H1 (cell line): Measurements from ENCODE around the gene DNAJC16. TPM values are rescaled to one million over a fixed set of nuclear protein-coding genes. Genes with fewer than 3 reads are reported as not detected.

Experiments
- polyA plus RNA-seq, 7 experiments: library from polyadenylated mRNA; depleted of rRNA in 3 of 7; stranded (reverse) in 5 of 7; unstranded in 2 of 7; fragments of >200 nt in 5 of 7; fragments of 200-250 nt in 2 of 7; gene quantifications; 1 replicate in 5 of 7; 2 replicates in 1 of 7; 4 replicates in 1 of 7; pipeline versions ENCODE4 v1.2.1 to v1.2.3, GENCODE V29; 2011 to 2013; ENCODE audit warnings: missing spikeins in 2 of 7, mixed read lengths in 2 of 7
- total RNA-seq: library from RNA; stranded (reverse); fragmentation: NEBNext Ultra II Directional; extraction: Animal tissue kit (Norgen Biotek cat#: 25700); gene quantifications from 2 replicates; pipeline ENCODE4 v1.2.1, GENCODE V29; 2021
- TF ChIP-seq, protein P1 (sequence below): fragments of 300-600 bp; sonication (generic); IDR thresholded peaks from 2 replicates; pipeline ENCODE4 v1.7.1; 2012; ENCODE audit warnings: low read length, moderate library complexity, mild to moderate bottlenecking, inconsistent platforms; ENCODE audit not compliant: insufficient replicate concordance
- TF ChIP-seq, protein P2 (sequence below): IDR thresholded peaks from 2 replicates; pipeline ENCODE4 v1.6.1; 2011; ENCODE audit warnings: low read length, improper control_type of control experiment

Gene DNAJC16
- total and polyA plus RNA-seq, 2 of the 8 experiments (the other 6 are each of a cell fraction or from before 2014, with no cell fraction given): 7.9 to 23.3 TPM

DNA sequence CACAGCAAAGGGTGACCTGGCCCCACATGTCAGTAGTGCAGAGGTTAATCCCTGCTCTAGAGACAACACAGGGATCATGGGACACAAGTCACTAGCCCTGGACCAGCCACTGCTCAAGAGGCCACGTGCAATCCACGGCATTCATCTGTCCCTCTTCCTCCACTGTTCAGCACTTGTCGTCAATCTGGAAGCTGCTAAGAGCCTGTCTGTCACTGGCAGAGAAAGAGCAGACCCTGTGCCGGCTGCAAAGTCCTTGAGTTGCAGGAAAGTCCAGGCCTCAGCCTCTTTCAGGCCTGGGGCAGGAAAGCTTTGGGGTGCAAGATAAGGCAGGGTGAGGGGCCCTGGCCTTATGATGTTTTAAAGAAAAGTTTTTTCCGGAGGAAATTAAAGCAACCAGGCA, 34.1 kb upstream of the DNAJC16 start (continued):
- TF ChIP-seq, protein P1, sequence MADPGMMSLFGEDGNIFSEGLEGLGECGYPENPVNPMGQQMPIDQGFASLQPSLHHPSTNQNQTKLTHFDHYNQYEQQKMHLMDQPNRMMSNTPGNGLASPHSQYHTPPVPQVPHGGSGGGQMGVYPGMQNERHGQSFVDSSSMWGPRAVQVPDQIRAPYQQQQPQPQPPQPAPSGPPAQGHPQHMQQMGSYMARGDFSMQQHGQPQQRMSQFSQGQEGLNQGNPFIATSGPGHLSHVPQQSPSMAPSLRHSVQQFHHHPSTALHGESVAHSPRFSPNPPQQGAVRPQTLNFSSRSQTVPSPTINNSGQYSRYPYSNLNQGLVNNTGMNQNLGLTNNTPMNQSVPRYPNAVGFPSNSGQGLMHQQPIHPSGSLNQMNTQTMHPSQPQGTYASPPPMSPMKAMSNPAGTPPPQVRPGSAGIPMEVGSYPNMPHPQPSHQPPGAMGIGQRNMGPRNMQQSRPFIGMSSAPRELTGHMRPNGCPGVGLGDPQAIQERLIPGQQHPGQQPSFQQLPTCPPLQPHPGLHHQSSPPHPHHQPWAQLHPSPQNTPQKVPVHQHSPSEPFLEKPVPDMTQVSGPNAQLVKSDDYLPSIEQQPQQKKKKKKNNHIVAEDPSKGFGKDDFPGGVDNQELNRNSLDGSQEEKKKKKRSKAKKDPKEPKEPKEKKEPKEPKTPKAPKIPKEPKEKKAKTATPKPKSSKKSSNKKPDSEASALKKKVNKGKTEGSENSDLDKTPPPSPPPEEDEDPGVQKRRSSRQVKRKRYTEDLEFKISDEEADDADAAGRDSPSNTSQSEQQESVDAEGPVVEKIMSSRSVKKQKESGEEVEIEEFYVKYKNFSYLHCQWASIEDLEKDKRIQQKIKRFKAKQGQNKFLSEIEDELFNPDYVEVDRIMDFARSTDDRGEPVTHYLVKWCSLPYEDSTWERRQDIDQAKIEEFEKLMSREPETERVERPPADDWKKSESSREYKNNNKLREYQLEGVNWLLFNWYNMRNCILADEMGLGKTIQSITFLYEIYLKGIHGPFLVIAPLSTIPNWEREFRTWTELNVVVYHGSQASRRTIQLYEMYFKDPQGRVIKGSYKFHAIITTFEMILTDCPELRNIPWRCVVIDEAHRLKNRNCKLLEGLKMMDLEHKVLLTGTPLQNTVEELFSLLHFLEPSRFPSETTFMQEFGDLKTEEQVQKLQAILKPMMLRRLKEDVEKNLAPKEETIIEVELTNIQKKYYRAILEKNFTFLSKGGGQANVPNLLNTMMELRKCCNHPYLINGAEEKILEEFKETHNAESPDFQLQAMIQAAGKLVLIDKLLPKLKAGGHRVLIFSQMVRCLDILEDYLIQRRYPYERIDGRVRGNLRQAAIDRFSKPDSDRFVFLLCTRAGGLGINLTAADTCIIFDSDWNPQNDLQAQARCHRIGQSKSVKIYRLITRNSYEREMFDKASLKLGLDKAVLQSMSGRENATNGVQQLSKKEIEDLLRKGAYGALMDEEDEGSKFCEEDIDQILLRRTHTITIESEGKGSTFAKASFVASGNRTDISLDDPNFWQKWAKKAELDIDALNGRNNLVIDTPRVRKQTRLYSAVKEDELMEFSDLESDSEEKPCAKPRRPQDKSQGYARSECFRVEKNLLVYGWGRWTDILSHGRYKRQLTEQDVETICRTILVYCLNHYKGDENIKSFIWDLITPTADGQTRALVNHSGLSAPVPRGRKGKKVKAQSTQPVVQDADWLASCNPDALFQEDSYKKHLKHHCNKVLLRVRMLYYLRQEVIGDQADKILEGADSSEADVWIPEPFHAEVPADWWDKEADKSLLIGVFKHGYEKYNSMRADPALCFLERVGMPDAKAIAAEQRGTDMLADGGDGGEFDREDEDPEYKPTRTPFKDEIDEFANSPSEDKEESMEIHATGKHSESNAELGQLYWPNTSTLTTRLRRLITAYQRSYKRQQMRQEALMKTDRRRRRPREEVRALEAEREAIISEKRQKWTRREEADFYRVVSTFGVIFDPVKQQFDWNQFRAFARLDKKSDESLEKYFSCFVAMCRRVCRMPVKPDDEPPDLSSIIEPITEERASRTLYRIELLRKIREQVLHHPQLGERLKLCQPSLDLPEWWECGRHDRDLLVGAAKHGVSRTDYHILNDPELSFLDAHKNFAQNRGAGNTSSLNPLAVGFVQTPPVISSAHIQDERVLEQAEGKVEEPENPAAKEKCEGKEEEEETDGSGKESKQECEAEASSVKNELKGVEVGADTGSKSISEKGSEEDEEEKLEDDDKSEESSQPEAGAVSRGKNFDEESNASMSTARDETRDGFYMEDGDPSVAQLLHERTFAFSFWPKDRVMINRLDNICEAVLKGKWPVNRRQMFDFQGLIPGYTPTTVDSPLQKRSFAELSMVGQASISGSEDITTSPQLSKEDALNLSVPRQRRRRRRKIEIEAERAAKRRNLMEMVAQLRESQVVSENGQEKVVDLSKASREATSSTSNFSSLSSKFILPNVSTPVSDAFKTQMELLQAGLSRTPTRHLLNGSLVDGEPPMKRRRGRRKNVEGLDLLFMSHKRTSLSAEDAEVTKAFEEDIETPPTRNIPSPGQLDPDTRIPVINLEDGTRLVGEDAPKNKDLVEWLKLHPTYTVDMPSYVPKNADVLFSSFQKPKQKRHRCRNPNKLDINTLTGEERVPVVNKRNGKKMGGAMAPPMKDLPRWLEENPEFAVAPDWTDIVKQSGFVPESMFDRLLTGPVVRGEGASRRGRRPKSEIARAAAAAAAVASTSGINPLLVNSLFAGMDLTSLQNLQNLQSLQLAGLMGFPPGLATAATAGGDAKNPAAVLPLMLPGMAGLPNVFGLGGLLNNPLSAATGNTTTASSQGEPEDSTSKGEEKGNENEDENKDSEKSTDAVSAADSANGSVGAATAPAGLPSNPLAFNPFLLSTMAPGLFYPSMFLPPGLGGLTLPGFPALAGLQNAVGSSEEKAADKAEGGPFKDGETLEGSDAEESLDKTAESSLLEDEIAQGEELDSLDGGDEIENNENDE: no peak
- TF ChIP-seq, protein P2, sequence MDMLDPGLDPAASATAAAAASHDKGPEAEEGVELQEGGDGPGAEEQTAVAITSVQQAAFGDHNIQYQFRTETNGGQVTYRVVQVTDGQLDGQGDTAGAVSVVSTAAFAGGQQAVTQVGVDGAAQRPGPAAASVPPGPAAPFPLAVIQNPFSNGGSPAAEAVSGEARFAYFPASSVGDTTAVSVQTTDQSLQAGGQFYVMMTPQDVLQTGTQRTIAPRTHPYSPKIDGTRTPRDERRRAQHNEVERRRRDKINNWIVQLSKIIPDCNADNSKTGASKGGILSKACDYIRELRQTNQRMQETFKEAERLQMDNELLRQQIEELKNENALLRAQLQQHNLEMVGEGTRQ: no peak
